HepG2 (cell line): ENCODE results near the gene IRF1. TPM values are rescaled to one million over a fixed set of nuclear protein-coding genes. Genes with fewer than 3 reads are reported as not detected.

Experiments
- ATAC-seq: fragments of 200-7000 bp; cut with Tn5 transposase; 3 replicates; pipeline ENCODE4 v1.9.1; 2020; ENCODE audit warnings: mild to moderate bottlenecking, moderate library complexity
- BruUV-seq: library from RNA; stranded (reverse); fragments of 400-500 nt; replicated peaks from 2 replicates; lab custom pipeline; 2021; lab: Mats Ljungman, UMichigan
- CTCF ChIA-PET: fragments of 300-600 bp; formaldehyde crosslinking; extraction: SDS; loops from one replicate; lab custom pipeline; 2021; ENCODE audit warnings: low total read pairs, inconsistent platforms, low intra/inter-chr PET ratio; lab: Yijun Ruan, JAX
- POLR2A ChIA-PET: fragments of 350-600 bp; sonication (Branson Sonifier 250); formaldehyde crosslinking; loops from one replicate; lab custom pipeline; 2020; ENCODE audit warnings: antibody characterized with exemption, inconsistent platforms; lab: Yijun Ruan, JAX
- DNase-seq: peaks from one replicate; pipeline ENCODE4 v3.0.0-alpha.2; 2015; ENCODE audit warnings: low spot score
- FAIRE-seq: peaks from 3 replicates; lab custom pipeline; 2011; peaks lifted over from hg19 to GRCh38; lab: Jason Lieb, UNC
- H2AFZ ChIP-seq: one replicate; pipeline ENCODE4 v1.6.1; 2011; ENCODE audit warnings: low read length, inconsistent platforms
- H3K27ac ChIP-seq: fragments of 300-600 bp; 3 replicates; pipeline ENCODE4 v1.8.0; 2011; ENCODE audit warnings: mixed run types, mild to moderate bottlenecking, mixed read lengths, low read length, inconsistent platforms; ENCODE audit not compliant: insufficient read depth; ENCODE audit errors: extremely low read length
- H3K27me3 ChIP-seq, 2 experiments: fragments of 200-600 bp in 1 of 2; 2 replicates in 1 of 2; 3 replicates in 1 of 2; pipeline versions ENCODE4 v1.6.0 to v1.8.0; 2011; ENCODE audit warnings: low read length in 2 of 2, mild to moderate bottlenecking in 2 of 2, moderate library complexity in 2 of 2, inconsistent platforms in 1 of 2; ENCODE audit not compliant: insufficient read depth in 2 of 2, control insufficient read depth in 1 of 2
- H3K36me3 ChIP-seq, 2 experiments: fragments of 200-600 bp in 1 of 2; replicated peaks in 1 of 2; 2 replicates in 1 of 2; 3 replicates in 1 of 2; pipeline versions ENCODE4 v1.5.1 to v1.8.0; 2011; ENCODE audit warnings: low read length in 2 of 2, inconsistent platforms in 1 of 2; ENCODE audit not compliant: insufficient read depth in 2 of 2, control insufficient read depth in 1 of 2
- H3K4me1 ChIP-seq: 2 replicates; pipeline ENCODE4 v1.5.1; 2012; ENCODE audit warnings: low read length, inconsistent platforms; ENCODE audit not compliant: insufficient read depth
- H3K4me2 ChIP-seq: 2 replicates; pipeline ENCODE4 v1.6.0; 2011; ENCODE audit warnings: low read depth, low read length, inconsistent platforms
- H3K4me3 ChIP-seq, 3 experiments: fragments of 200-600 bp in 1 of 3; sonication (generic), shearing (Covaris generic) in 1 of 3; replicated peaks in 1 of 3; 2 replicates each; pipeline ENCODE4 v1.5.1; 2011 to 2016; ENCODE audit warnings: low read length in 3 of 3, inconsistent platforms in 2 of 3, low read depth in 2 of 3, mild to moderate bottlenecking in 2 of 3, control low read depth in 1 of 3, mixed read lengths in 1 of 3; ENCODE audit not compliant: insufficient read depth in 1 of 3
- H3K79me2 ChIP-seq: one replicate; pipeline ENCODE4 v1.6.1; 2011; ENCODE audit warnings: low read length, inconsistent platforms; ENCODE audit not compliant: insufficient read depth
- H3K9ac ChIP-seq: 2 replicates; pipeline ENCODE4 v1.6.0; 2011; ENCODE audit warnings: mild to moderate bottlenecking, low read depth, low read length, inconsistent platforms; ENCODE audit not compliant: insufficient read depth
- H3K9me3 ChIP-seq: 2 replicates; pipeline ENCODE4 v1.5.1; 2012; ENCODE audit warnings: mild to moderate bottlenecking, low read length
- H4K20me1 ChIP-seq: 2 replicates; pipeline ENCODE4 v1.6.0; 2011; ENCODE audit warnings: inconsistent platforms, mild to moderate bottlenecking, low read length, moderate library complexity; ENCODE audit not compliant: insufficient read depth
- CERS6 ChIP-seq: sonication (generic); formaldehyde crosslinking; IDR thresholded peaks from 2 replicates; pipeline ENCODE4 v1.5.0; 2020; ENCODE audit warnings: missing genetic modification reagents
- GABPB1 ChIP-seq: IDR thresholded peaks from 2 replicates; pipeline ENCODE4 v1.6.1; 2016; ENCODE audit warnings: mild to moderate bottlenecking, missing genetic modification reagents, moderate library complexity, missing compliant biosample characterization
- GPN1 ChIP-seq: sonication (generic); formaldehyde crosslinking; IDR thresholded peaks from 2 replicates; pipeline ENCODE4 v1.5.1; 2020; ENCODE audit warnings: missing genetic modification reagents, borderline replicate concordance
- HNRNPH1 ChIP-seq: fragments of 200-400 bp; formaldehyde crosslinking; optimal IDR thresholded peaks from 2 replicates; pipeline ENCODE3; 2017; ENCODE audit warnings: mild to moderate bottlenecking, low read depth, low read length
- NCOA2 ChIP-seq: sonication (generic); formaldehyde crosslinking; IDR thresholded peaks from 2 replicates; pipeline ENCODE4 v1.8.0; 2022; ENCODE audit warnings: inconsistent platforms
- NFIC ChIP-seq: IDR thresholded peaks from 2 replicates; pipeline ENCODE4 v1.6.1; 2012; ENCODE audit warnings: mild to moderate bottlenecking, low read length, inconsistent platforms
- ONECUT2 ChIP-seq: sonication (generic); formaldehyde crosslinking; IDR thresholded peaks from 2 replicates; pipeline ENCODE4 v1.4.0; 2020; ENCODE audit warnings: missing genetic modification reagents
- RARA ChIP-seq: IDR thresholded peaks from 2 replicates; pipeline ENCODE4 v1.6.1; 2016; ENCODE audit warnings: missing genetic modification reagents, missing compliant biosample characterization
- SMAD3 ChIP-seq: sonication (generic); formaldehyde crosslinking; IDR thresholded peaks from 2 replicates; pipeline ENCODE4 v1.4.0; 2020; ENCODE audit warnings: missing genetic modification reagents
- ZEB1 ChIP-seq: IDR thresholded peaks from 2 replicates; pipeline ENCODE4 v1.6.1; 2012; ENCODE audit warnings: mild to moderate bottlenecking, low read depth, inconsistent platforms; ENCODE audit not compliant: insufficient replicate concordance
- ZNF138 ChIP-seq: sonication (generic); formaldehyde crosslinking; IDR thresholded peaks from 2 replicates; pipeline ENCODE4 v1.5.0; 2020; ENCODE audit warnings: mild to moderate bottlenecking, low read depth, missing genetic modification reagents
- ZNF431 ChIP-seq: sonication (generic); formaldehyde crosslinking; IDR thresholded peaks from 2 replicates; pipeline ENCODE4 v1.9.0; 2022; ENCODE audit warnings: missing genetic modification reagents, low read depth, mild to moderate bottlenecking, borderline replicate concordance
- ZNF646 ChIP-seq: sonication (generic); formaldehyde crosslinking; IDR thresholded peaks from 2 replicates; pipeline ENCODE4 v1.9.0; 2021; ENCODE audit warnings: mild to moderate bottlenecking, missing genetic modification reagents
- ZNF709 ChIP-seq: sonication (generic); formaldehyde crosslinking; IDR thresholded peaks from 2 replicates; pipeline ENCODE4 v1.5.0; 2020; ENCODE audit warnings: mild to moderate bottlenecking, missing genetic modification reagents
- ZNF746 ChIP-seq: sonication (generic); formaldehyde crosslinking; IDR thresholded peaks from 2 replicates; pipeline ENCODE4 v1.8.0; 2022; ENCODE audit warnings: mild to moderate bottlenecking, missing genetic modification reagents
- ZNF781 ChIP-seq: sonication (generic); formaldehyde crosslinking; IDR thresholded peaks from 2 replicates; pipeline ENCODE4 v1.5.1; 2020; ENCODE audit warnings: borderline replicate concordance, mild to moderate bottlenecking, missing genetic modification reagents; ENCODE audit errors: not compliant biosample characterization
- WGBS: methylation state at CpG from one replicate; pipeline ENCODE4 v1.1.6; 2017; ENCODE audit warnings: low lambda C conversion rate; 5-methylcytosine and 5-hydroxymethylcytosine counted together
- in situ Hi-C: cut with HindIII; loops from 2 replicates; pipeline ENCODE4 v1.10.0; 2017; ENCODE audit warnings: low pct_unique_long_range_greater_than_20kb; ENCODE audit not compliant: extremely low pct_ligation_motif_present
- intact Hi-C: fragments of 100-400 bp; cut with micrococcal nuclease; formaldehyde crosslinking; loops from one replicate; pipeline ENCODE4 v1.10.0; 2022; ENCODE audit not compliant: unreplicated experiment
- polyA plus RNA-seq, 8 experiments: library from polyadenylated mRNA; depleted of rRNA in 3 of 8; stranded (reverse) in 7 of 8; unstranded in 1 of 8; fragments of >200 nt; fragmentation: Illumina TruSeq in 4 of 8; extraction: Trizol in 4 of 8; gene quantifications; 2 replicates each; pipeline versions ENCODE4 v1.2.1 to v1.2.3, GENCODE V29; 2011 to 2016; ENCODE audit warnings: low read depth in 4 of 8, missing spikeins in 1 of 8, mixed read lengths in 1 of 8; ENCODE audit not compliant: insufficient read depth in 1 of 8
- total RNA-seq, 5 experiments: library from RNA; depleted of rRNA; stranded (reverse); fragments of >200 nt; fragmentation: Illumina TruSeq; extraction: Trizol; gene quantifications; 2 replicates each; pipeline ENCODE4 v1.2.3, GENCODE V29; 2016; ENCODE audit warnings: low read depth in 1 of 5

Gene IRF1
- total and polyA plus RNA-seq, 2 of the 13 experiments (the other 11 are each of a cell fraction or from before 2014, with no cell fraction given) = 4.1 to 8.8 TPM

- no peak for ATAC-seq
- POLR2A ChIA-PET = interaction anchor here (1.0 kb wide), 1 partner anchor 19 kb away, joined by 3 read pairs; the partner anchor contains the start of gene IRF1
- no peak overlapping the region for H3K4me3 ChIP-seq
- no peaks in the 10 kb centered on the region for H3K27me3 ChIP-seq
- FAIRE-seq = no peak
- WGBS = 86% methylated on average over 7 of the region's 7 CpGs
- H3K4me2 ChIP-seq = no peak overlapping the region
- no peaks in the 10 kb centered on the region for H3K9me3 ChIP-seq
- in situ Hi-C loops = no loop called here
- BruUV-seq = no TSS peak
- no peak overlapping the region for H3K9ac ChIP-seq
- no peaks in the 10 kb centered on the region for H3K79me2 ChIP-seq
- H3K36me3 ChIP-seq = no peaks in the 10 kb centered on the region
- no peak overlapping the region for H3K27ac ChIP-seq
- TF ChIP-seq SMAD3 (CRISPR knock-in tag) (no peak), ZNF709 (CRISPR knock-in tag) (no peak), HNRNPH1 (no peak), ZEB1 (no peak), ZNF646 (CRISPR knock-in tag) (no peak), CERS6 (CRISPR knock-in tag) (no peak), NFIC (no peak), ZNF746 (CRISPR knock-in tag) (no peak), RARA (CRISPR knock-in tag) (no peak), NCOA2 (no peak), GABPB1 (no peak), ZNF138 (CRISPR knock-in tag) (no peak), ONECUT2 (CRISPR knock-in tag) (no peak), GPN1 (no peak), ZNF781 (CRISPR knock-in tag) (no peak), ZNF431 (CRISPR knock-in tag) (no peak)
- TF ChIP-seq, all 625 proteins: peak for 0
- DNase-seq = no peak
- no peaks in the 10 kb centered on the region for H4K20me1 ChIP-seq
- H3K4me1 ChIP-seq = peaks cover 68% of the 10 kb centered on the region
- intact Hi-C loops = no loop called here
- CTCF ChIA-PET = no interaction called here
- no peak overlapping the region for H2AFZ ChIP-seq
Observed at GRCh38 chr5:132471944-132472343, 18.6 kb downstream of the IRF1 start.
